ENCODE results near the gene HOPX. TPM values are rescaled to one million over a fixed set of nuclear protein-coding genes. Genes with fewer than 3 reads are reported as not detected.
"Not testable (repeated sequence)": the region's sequence is repeated elsewhere in the genome, so short reads cannot be mapped to it uniquely, and the experiment has no call there.

HOPX gene
- total RNA-seq, 4 donors from 2014 or later, result 2.7 to 14.4 (median 7.0) TPM

DNA sequence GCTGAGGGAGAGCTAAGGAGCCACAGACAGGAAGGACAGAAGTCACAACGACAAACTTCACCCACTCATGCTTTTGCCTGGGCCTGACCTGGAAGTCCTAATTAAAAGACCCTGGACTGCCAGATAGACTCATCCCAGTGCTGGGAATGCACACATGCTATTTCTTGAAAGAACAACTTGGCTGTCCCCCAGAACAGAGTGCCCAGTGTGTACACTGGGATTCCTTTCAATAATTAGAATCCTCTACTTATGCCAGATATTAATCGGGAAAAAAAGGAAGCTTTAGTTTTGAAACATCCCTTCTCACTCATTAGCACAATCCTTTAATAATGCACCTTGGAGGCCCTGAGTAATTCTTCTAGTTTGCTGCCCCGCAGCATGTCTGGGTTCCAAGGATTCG is 3.4 kb downstream of the HOPX start:
- Histone ChIP-seq H3K27ac (no peak overlapping the region), H3K4me1 (peaks cover 0 to 4% (median 0%) of the 10 kb centered on the region in 4 donors), H3K36me3 (no peaks in the 10 kb centered on the region), H3K9me3 (no peaks in the 10 kb centered on the region), H3K4me3 (no peak overlapping the region), H3K27me3 (no peaks in the 10 kb centered on the region)
- DNase-seq, result no peak
- no peak for TF ChIP-seq POLR2A (IDR thresholded peaks at IDR 0.05)
- TF ChIP-seq, protein P1, sequence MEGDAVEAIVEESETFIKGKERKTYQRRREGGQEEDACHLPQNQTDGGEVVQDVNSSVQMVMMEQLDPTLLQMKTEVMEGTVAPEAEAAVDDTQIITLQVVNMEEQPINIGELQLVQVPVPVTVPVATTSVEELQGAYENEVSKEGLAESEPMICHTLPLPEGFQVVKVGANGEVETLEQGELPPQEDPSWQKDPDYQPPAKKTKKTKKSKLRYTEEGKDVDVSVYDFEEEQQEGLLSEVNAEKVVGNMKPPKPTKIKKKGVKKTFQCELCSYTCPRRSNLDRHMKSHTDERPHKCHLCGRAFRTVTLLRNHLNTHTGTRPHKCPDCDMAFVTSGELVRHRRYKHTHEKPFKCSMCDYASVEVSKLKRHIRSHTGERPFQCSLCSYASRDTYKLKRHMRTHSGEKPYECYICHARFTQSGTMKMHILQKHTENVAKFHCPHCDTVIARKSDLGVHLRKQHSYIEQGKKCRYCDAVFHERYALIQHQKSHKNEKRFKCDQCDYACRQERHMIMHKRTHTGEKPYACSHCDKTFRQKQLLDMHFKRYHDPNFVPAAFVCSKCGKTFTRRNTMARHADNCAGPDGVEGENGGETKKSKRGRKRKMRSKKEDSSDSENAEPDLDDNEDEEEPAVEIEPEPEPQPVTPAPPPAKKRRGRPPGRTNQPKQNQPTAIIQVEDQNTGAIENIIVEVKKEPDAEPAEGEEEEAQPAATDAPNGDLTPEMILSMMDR (IDR thresholded peaks at IDR 0.05), result no peak

DNA sequence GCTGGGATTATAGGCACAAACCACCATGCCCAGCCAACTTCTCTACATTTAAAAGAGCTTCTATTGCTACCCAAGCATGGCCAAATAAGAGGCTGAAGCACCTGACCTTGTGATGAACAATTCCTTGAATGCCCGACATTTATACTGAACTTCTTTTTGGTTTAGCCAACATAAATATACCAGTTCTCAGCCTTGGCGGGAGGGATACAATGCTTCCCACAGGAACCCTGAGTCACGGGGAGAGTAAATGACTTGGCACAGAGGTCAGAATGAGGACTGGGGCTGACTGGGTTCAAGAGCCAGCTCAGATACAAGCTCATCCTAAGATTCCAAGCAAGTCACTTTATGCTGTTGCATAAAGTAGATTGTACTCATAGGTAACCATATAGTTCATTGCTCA is 6.1 kb downstream of the HOPX start:
- no peak for DNase-seq
- TF ChIP-seq, protein P1 (IDR thresholded peaks at IDR 0.05), result no peak
- TF ChIP-seq POLR2A (IDR thresholded peaks at IDR 0.05), result no peak
- Histone ChIP-seq H3K4me3 (no peak overlapping the region), H3K36me3 (no peaks in the 10 kb centered on the region), H3K9me3 (no peaks in the 10 kb centered on the region), H3K4me1 (no peaks in the 10 kb centered on the region), H3K27me3 (no peaks in the 10 kb centered on the region), H3K27ac (no peak overlapping the region)

DNA sequence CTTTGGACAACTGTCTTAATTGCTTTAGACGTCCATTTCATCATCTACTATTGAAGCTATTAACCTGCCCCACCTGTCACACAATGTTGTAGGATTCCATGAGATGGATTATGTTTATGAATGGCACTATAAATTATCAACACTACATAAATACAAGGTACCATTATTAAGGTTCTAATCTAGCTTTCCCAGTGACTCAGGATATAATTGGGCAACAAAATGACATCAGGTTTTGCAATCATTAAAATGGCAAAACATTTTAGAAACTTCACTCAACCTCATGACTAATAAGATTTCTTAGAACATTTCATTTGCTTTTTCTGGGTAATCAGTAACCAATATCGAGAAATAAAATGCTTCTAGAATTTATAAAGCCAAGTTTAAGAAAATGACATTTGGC is 9.2 kb downstream of the HOPX start:
- TF ChIP-seq, protein P1 (IDR thresholded peaks at IDR 0.05), result no peak
- no peak for TF ChIP-seq POLR2A (IDR thresholded peaks at IDR 0.05)
- no peak for DNase-seq

DNA sequence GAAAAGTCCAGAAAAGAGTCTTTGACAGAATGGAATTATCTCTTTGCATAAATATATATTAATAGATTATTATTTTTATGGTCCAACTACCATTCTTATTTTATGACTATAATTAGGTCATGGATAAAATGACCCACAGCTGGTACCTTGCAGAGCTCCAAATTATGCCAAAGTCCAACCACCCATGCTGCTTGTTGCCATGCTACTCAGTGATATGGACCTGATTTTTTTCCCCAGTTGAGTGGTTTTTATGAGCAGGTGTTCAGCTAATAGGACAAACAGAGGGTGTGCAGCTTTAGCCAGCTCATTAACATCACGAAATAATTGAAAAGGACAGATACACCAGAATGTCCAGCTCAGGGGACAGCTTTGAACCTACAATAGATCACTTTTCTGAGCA is 9.7 kb downstream of the HOPX start:
- Histone ChIP-seq H3K4me3 (no peak overlapping the region), H3K4me1 (no peaks in the 10 kb centered on the region), H3K36me3 (no peaks in the 10 kb centered on the region), H3K27me3 (no peaks in the 10 kb centered on the region), H3K9me3 (peaks cover 0 to 5% (median 0%) of the 10 kb centered on the region in 4 donors), H3K27ac (no peak overlapping the region)
- TF ChIP-seq POLR2A (IDR thresholded peaks at IDR 0.05), result no peak
- TF ChIP-seq, protein P1 (IDR thresholded peaks at IDR 0.05), result no peak
- no peak for DNase-seq

More for the DNA sequence above, 9.2 kb downstream of the HOPX start:
- no peaks in the 10 kb centered on the region for H3K27me3 ChIP-seq
- H3K4me3 ChIP-seq, result no peak overlapping the region
- peaks cover 0 to 5% (median 0%) of the 10 kb centered on the region in 4 donors for H3K9me3 ChIP-seq
- H3K36me3 ChIP-seq, result no peaks in the 10 kb centered on the region
- no peaks in the 10 kb centered on the region for H3K4me1 ChIP-seq
- H3K27ac ChIP-seq, result no peak overlapping the region

DNA sequence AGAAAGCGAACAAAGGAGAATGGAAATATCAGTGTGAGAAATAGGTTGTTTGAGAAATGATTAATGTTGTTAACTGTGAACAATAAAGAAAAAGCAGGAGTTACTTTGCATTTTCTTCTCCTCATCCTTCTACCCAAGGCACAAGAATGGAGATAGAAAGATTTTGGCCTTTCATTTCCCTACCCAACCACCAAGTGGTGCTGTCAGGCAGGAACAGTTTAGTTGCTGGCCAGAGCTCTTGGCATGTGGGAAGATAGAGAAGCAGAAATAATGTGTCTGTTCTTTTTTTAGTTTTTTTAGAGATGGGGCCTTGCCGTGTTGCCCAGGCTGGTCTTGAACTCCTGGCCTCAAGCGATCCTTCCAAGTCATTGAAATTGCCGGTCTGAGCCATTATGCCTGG is 12.8 kb downstream of the HOPX start:
- Histone ChIP-seq H3K27ac (no peak overlapping the region), H3K36me3 (no peaks in the 10 kb centered on the region), H3K4me3 (no peak overlapping the region), H3K27me3 (no peaks in the 10 kb centered on the region), H3K4me1 (no peaks in the 10 kb centered on the region), H3K9me3 (peaks cover 0 to 5% (median 0%) of the 10 kb centered on the region in 4 donors)
- no peak for DNase-seq
- TF ChIP-seq POLR2A (IDR thresholded peaks at IDR 0.05), result no peak
- TF ChIP-seq, protein P1 (IDR thresholded peaks at IDR 0.05), result peak in 4 of 6 experiments; percentile 15 to 71 (median 66)

DNA sequence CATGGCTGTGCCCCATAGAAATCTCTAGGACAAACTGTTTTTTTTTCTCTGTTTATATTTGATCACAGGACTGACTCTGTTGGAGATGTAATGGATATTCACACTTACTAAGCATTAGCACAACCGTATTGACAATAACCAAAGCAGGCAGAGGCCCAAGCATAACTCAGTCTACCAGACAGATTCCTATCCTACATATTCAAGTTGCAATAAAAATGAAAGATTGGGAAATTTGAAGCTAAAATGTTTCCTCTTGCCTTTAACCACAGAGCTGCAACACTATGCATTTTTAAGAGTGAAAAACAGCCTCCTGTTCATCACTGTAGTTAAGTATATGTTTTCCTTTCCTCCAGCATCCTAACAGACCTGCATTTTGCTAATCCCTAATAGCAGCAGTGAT is 13.7 kb downstream of the HOPX start:
- not testable (repeated sequence) for H3K27ac ChIP-seq, H3K4me3 ChIP-seq, DNase-seq, H3K27me3 ChIP-seq, H3K9me3 ChIP-seq, H3K36me3 ChIP-seq, H3K4me1 ChIP-seq
